ENCODE measurements around the gene FLT3LG. TPM values are rescaled to one million over a fixed set of nuclear protein-coding genes. Genes with fewer than 3 reads are reported as not detected.

FLT3LG gene
- total and polyA plus RNA-seq, 9 of the 15 experiments (the other 6 are each of a cell fraction or from before 2014, with no cell fraction given): 0.31 to 6.4 (median 1.1) TPM

DNA sequence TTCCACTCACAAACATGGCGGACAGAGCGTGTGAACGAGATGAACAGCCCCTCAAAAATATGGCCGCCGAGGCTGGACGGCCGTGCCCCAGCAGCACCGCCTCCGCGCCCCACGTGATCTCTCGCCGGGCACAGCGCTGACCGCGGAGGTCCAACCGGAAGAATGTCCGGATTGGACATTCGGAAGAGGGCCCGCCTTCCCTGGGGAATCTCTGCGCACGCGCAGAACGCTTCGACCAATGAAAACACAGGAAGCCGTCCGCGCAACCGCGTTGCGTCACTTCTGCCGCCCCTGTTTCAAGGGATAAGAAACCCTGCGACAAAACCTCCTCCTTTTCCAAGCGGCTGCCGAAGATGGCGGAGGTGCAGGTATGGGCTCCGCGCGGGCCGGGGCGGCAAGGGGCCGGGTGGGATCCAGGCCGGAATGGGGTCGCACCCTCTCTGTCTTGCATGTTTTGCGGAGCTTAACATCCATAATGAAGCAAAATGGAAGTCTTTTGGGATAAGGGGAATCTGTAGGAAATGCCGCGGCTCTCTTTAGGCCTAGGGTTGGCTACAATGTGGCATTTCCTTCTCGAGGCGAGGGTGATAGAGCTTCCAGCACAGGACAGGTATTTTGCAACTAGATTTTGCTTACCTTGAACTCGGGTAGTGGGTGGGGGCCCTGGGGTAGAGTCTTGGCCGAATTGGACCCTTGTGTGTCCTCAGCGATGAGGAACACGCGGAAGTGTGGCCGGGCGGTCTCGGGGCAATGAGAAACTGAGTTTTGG lies 13.4 kb downstream of the FLT3LG start, which contains the start of gene RPL13A (continued):
- peak; percentile 14; the same call in 1 of the 2 replicates for TF ChIP-seq CEBPZ (IDR thresholded peaks at IDR 0.05; ENCODE audit: borderline replicate concordance, low read depth, low read length)
- TF ChIP-seq RBBP5 (IDR thresholded peaks at IDR 0.05; ENCODE audit: borderline replicate concordance, insufficient read depth, low read length, poor library complexity, severe bottlenecking): peak; percentile 89
- TF ChIP-seq E2F5 (CRISPR knock-in tag; IDR thresholded peaks at IDR 0.05): 0 out of 2 replicates have a peak, but pooled peaks have one; percentile 43
- TF ChIP-seq CSDE1 (IDR thresholded peaks at IDR 0.05): peak in 1 of 2 experiments; percentile 96; a peak in 2 of 4 replicates
- TF ChIP-seq, protein P1, sequence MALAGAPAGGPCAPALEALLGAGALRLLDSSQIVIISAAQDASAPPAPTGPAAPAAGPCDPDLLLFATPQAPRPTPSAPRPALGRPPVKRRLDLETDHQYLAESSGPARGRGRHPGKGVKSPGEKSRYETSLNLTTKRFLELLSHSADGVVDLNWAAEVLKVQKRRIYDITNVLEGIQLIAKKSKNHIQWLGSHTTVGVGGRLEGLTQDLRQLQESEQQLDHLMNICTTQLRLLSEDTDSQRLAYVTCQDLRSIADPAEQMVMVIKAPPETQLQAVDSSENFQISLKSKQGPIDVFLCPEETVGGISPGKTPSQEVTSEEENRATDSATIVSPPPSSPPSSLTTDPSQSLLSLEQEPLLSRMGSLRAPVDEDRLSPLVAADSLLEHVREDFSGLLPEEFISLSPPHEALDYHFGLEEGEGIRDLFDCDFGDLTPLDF (CRISPR knock-in tag; IDR thresholded peaks at IDR 0.05): peak; percentile 61; the same call in 1 of the 2 replicates
- TF ChIP-seq SIN3B (IDR thresholded peaks at IDR 0.05; ENCODE audit: low read depth): peak; percentile 69
- 0 out of 2 replicates have a peak, but pooled peaks have one; percentile 13 for TF ChIP-seq CBFB (CRISPR knock-in tag; IDR thresholded peaks at IDR 0.05)
- peak; percentile 100 for TF ChIP-seq RBFOX2 (IDR thresholded peaks at IDR 0.05; ENCODE audit: low read depth, low read length)
- no peak for TF ChIP-seq E2F4 (CRISPR knock-in tag; IDR thresholded peaks at IDR 0.05; ENCODE audit: low read depth)
- peak; percentile 75 for TF ChIP-seq KLF13 (tag; IDR thresholded peaks at IDR 0.05; ENCODE audit: borderline replicate concordance, low read depth)
- TF ChIP-seq NFRKB (IDR thresholded peaks at IDR 0.05; ENCODE audit: low read depth): peak; percentile 98
- no peak for TF ChIP-seq THAP12 (CRISPR knock-in tag; IDR thresholded peaks at IDR 0.05)
- TF ChIP-seq, protein P2, sequence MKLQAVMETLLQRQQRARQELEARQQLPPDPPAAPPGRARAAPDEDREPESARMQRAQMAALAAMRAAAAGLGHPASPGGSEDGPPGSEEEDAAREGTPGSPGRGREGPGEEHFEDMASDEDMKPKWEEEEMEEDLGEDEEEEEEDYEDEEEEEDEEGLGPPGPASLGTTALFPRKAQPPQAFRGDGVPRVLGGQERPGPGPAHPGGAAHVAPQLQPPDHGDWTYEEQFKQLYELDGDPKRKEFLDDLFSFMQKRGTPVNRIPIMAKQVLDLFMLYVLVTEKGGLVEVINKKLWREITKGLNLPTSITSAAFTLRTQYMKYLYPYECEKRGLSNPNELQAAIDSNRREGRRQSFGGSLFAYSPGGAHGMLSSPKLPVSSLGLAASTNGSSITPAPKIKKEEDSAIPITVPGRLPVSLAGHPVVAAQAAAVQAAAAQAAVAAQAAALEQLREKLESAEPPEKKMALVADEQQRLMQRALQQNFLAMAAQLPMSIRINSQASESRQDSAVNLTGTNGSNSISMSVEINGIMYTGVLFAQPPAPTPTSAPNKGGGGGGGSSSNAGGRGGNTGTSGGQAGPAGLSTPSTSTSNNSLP (IDR thresholded peaks at IDR 0.05; ENCODE audit: borderline replicate concordance, low read depth, low read length): no peak
- 0 out of 2 replicates have a peak, but pooled peaks have one; percentile 30 for TF ChIP-seq PHTF2 (CRISPR knock-in tag; IDR thresholded peaks at IDR 0.05)
